GM13977 (cell line): ENCODE measurements around the gene KRT78.
"Not testable (repeated sequence)": the region's sequence is repeated elsewhere in the genome, so short reads cannot be mapped to it uniquely, and the experiment has no call there.

ENCODE experiments used
- DNase-seq: peaks from one replicate; pipeline ENCODE4 v3.0.0; 2012; ENCODE audit warnings: low spot score
- CTCF ChIP-seq: IDR thresholded peaks from 2 replicates; pipeline ENCODE4 v1.5.1; 2012; ENCODE audit warnings: mild to moderate bottlenecking, control low read depth; ENCODE audit not compliant: insufficient read depth; ENCODE audit errors: extremely low read depth, missing control alignments
- in situ Hi-C: fragments of 300-500 bp; cut with MboI; formaldehyde crosslinking; loops from one replicate; pipeline ENCODE4 v1.12.0; 2022; ENCODE audit warnings: low sequenced_read_pairs, low pct_unique_long_range_greater_than_20kb, mixed read lengths, inconsistent platforms; ENCODE audit not compliant: unreplicated experiment

The KRT78 gene

GRCh38 chr12:52796429-52796794, 52.4 kb downstream of the KRT78 start:
- no peak for DNase-seq
- in situ Hi-C loops, result no loop called here
- no peak for TF ChIP-seq CTCF

- DNase-seq, result no peak
- in situ Hi-C loops, result no loop called here
- TF ChIP-seq CTCF, result no peak
Observed at GRCh38 chr12:52795694-52796428, 52.9 kb downstream of the KRT78 start, which contains the start of gene KRT3. TSS of gene KRT3 (minus strand) at chr12:52796117. CDS start at chr12:52796042, 75 bp downstream.

GRCh38 chr12:52795332-52795674, 53.5 kb downstream of the KRT78 start:
- DNase-seq, in situ Hi-C loops: not testable (repeated sequence)

GRCh38 chr12:52794479-52795331, 54.1 kb downstream of the KRT78 start:
- in situ Hi-C loops, result no loop called here
- DNase-seq, result no peak
- no peak for TF ChIP-seq CTCF

GRCh38 chr12:52792185-52793029, 56.4 kb downstream of the KRT78 start:
- in situ Hi-C loops, result no loop called here
- no peak for DNase-seq
- TF ChIP-seq CTCF, result no peak

GRCh38 chr12:52791271-52792184, 57.3 kb downstream of the KRT78 start:
- TF ChIP-seq CTCF, result no peak
- in situ Hi-C loops, result no loop called here
- DNase-seq, result no peak
